HepG2 (cell line): ENCODE results near the gene NLGN2. TPM values are rescaled to one million over a fixed set of nuclear protein-coding genes. Genes with fewer than 3 reads are reported as not detected.
A peak's percentile ranks its signal among the peaks of the same experiment; 100 is the strongest.

Source experiments
- HNF4A ChIP-seq: sonication (generic); formaldehyde crosslinking; IDR thresholded peaks from 2 replicates; pipeline ENCODE4 v1.4.0; 2020; ENCODE audit warnings: missing genetic modification reagents
- KLF12 ChIP-seq: sonication (generic); formaldehyde crosslinking; IDR thresholded peaks from 2 replicates; pipeline ENCODE4 v1.4.0; 2020; ENCODE audit warnings: missing genetic modification reagents, borderline replicate concordance
- MBNL3 ChIP-seq: fragments of 250-450 bp; sonication (Bioruptor Pico); conservative IDR thresholded peaks from 2 replicates; pipeline ENCODE4 v1.8.0; 2022; ENCODE audit warnings: mild to moderate bottlenecking, inconsistent platforms
- MIXL1 ChIP-seq: IDR thresholded peaks from 2 replicates; pipeline ENCODE4 v1.6.1; 2016
- RXRB ChIP-seq: IDR thresholded peaks from 2 replicates; pipeline ENCODE4 v1.6.1; 2016; ENCODE audit warnings: borderline replicate concordance, missing genetic modification reagents, missing compliant biosample characterization
- SNRNP70 ChIP-seq: fragments of 200-400 bp; formaldehyde crosslinking; IDR thresholded peaks from 2 replicates; pipeline ENCODE4 v1.6.1; 2017; ENCODE audit warnings: mild to moderate bottlenecking, low read depth, low read length, moderate library complexity
- TEAD3 ChIP-seq: optimal IDR thresholded peaks from 2 replicates; pipeline ENCODE3; 2016; ENCODE audit warnings: borderline replicate concordance
- ZKSCAN8 ChIP-seq: IDR thresholded peaks from 2 replicates; pipeline ENCODE4 v1.6.1; 2016; ENCODE audit warnings: borderline replicate concordance, missing genetic modification reagents, missing compliant biosample characterization
- ZNF670 ChIP-seq: sonication (generic); formaldehyde crosslinking; IDR thresholded peaks from 2 replicates; pipeline ENCODE4 v1.8.0; 2022; ENCODE audit warnings: mild to moderate bottlenecking, missing genetic modification reagents, borderline replicate concordance
- ZNF766 ChIP-seq: sonication (generic); formaldehyde crosslinking; IDR thresholded peaks from 2 replicates; pipeline ENCODE4 v1.5.0; 2020; ENCODE audit warnings: missing genetic modification reagents, borderline replicate concordance
- polyA plus RNA-seq, 8 experiments: library from polyadenylated mRNA; depleted of rRNA in 3 of 8; stranded (reverse) in 7 of 8; unstranded in 1 of 8; fragments of >200 nt; fragmentation: Illumina TruSeq in 4 of 8; extraction: Trizol in 4 of 8; gene quantifications; 2 replicates each; pipeline versions ENCODE4 v1.2.1 to v1.2.3, GENCODE V29; 2011 to 2016; ENCODE audit warnings: low read depth in 4 of 8, missing spikeins in 1 of 8, mixed read lengths in 1 of 8; ENCODE audit not compliant: insufficient read depth in 1 of 8
- total RNA-seq, 5 experiments: library from RNA; depleted of rRNA; stranded (reverse); fragments of >200 nt; fragmentation: Illumina TruSeq; extraction: Trizol; gene quantifications; 2 replicates each; pipeline ENCODE4 v1.2.3, GENCODE V29; 2016; ENCODE audit warnings: low read depth in 1 of 5
- TF ChIP-seq, protein P1 (sequence below): sonication (generic); formaldehyde crosslinking; IDR thresholded peaks from 2 replicates; pipeline ENCODE4 v1.8.0; 2022; ENCODE audit warnings: low read depth, missing genetic modification reagents
- TF ChIP-seq, protein P2 (sequence below): sonication (generic); formaldehyde crosslinking; IDR thresholded peaks from 2 replicates; pipeline ENCODE4 v1.5.1; 2020; ENCODE audit warnings: missing genetic modification reagents, mild to moderate bottlenecking, borderline replicate concordance
- TF ChIP-seq, protein P3 (sequence below): IDR thresholded peaks from 2 replicates; pipeline ENCODE4 v1.6.1; 2016; ENCODE audit warnings: low read depth
- TF ChIP-seq, protein P4 (sequence below): sonication (generic); formaldehyde crosslinking; IDR thresholded peaks from 2 replicates; pipeline ENCODE4 v1.4.0; 2020; ENCODE audit warnings: missing genetic modification reagents
- TF ChIP-seq, protein P5 (sequence below): sonication (generic); formaldehyde crosslinking; IDR thresholded peaks from 2 replicates; pipeline ENCODE4 v1.4.0; 2020; ENCODE audit warnings: missing genetic modification reagents, borderline replicate concordance
- TF ChIP-seq, protein P6 (sequence below): IDR thresholded peaks from 2 replicates; pipeline ENCODE4 v1.6.1; 2018; ENCODE audit warnings: missing genetic modification reagents, mild to moderate bottlenecking, missing compliant biosample characterization
- TF ChIP-seq, protein P7 (sequence below): sonication (generic); formaldehyde crosslinking; IDR thresholded peaks from 2 replicates; pipeline ENCODE4 v1.5.1; 2020; ENCODE audit warnings: missing genetic modification reagents, mild to moderate bottlenecking, borderline replicate concordance

The NLGN2 gene
- total and polyA plus RNA-seq, 2 of the 13 experiments (the other 11 are each of a cell fraction or from before 2014, with no cell fraction given): 1.9 to 11.0 TPM

DNA sequence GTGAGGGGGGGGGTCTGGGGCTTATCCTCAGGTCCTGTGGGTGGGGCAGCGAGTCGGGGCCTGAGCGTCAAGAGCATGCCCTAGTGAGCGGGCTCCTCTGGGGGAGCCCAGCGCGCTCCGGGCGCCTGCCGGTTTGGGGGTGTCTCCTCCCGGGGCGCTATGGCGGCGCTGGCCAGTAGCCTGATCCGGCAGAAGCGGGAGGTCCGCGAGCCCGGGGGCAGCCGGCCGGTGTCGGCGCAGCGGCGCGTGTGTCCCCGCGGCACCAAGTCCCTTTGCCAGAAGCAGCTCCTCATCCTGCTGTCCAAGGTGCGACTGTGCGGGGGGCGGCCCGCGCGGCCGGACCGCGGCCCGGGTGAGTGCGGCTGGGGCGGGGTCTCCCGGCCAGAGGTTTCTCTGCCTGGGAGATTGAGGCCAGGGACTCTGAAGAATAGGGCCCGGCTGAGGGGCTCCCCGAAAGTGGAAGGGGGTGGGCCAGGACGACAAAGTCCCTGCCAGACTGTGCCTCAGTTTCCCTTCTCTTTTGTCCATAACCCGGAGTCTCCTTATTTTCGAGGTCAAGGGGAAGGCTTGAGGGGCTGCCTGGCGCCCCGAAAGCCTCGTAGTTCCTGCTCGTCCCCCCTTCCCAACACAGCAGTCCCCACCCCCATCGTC, 31.9 kb downstream of the NLGN2 start, which contains the start of gene FGF11 (continued):
- TF ChIP-seq, protein P1, sequence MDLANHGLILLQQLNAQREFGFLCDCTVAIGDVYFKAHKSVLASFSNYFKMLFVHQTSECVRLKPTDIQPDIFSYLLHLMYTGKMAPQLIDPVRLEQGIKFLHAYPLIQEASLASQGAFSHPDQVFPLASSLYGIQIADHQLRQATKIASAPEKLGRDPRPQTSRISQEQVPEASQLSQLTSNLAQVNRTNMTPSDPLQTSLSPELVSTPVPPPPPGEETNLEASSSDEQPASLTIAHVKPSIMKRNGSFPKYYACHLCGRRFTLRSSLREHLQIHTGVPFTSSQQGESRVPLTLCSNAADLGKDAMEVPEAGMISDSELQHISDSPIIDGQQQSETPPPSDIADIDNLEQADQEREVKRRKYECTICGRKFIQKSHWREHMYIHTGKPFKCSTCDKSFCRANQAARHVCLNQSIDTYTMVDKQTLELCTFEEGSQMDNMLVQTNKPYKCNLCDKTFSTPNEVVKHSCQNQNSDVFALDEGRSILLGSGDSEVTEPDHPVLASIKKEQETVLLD (CRISPR knock-in tag): no peak
- TF ChIP-seq KLF12 (CRISPR knock-in tag): no peak
- no peak for TF ChIP-seq ZNF766 (CRISPR knock-in tag)
- no peak; the same call in 1 of the 2 replicates for TF ChIP-seq ZNF670 (CRISPR knock-in tag)
- TF ChIP-seq, protein P2, sequence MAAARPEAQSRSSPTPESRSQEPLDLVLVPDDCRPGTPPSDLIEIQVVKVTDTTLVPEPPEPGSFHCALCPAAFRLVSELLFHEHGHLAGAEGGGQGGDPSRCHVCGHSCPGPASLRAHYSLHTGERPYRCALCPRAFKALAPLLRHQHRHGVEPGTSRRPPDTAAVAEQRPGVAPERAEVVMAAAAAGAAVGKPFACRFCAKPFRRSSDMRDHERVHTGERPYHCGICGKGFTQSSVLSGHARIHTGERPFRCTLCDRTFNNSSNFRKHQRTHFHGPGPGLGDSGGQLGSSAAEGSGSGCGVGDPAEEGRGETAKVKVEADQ (CRISPR knock-in tag): peak; percentile 49; the same call in 1 of the 2 replicates
- TF ChIP-seq, protein P3, sequence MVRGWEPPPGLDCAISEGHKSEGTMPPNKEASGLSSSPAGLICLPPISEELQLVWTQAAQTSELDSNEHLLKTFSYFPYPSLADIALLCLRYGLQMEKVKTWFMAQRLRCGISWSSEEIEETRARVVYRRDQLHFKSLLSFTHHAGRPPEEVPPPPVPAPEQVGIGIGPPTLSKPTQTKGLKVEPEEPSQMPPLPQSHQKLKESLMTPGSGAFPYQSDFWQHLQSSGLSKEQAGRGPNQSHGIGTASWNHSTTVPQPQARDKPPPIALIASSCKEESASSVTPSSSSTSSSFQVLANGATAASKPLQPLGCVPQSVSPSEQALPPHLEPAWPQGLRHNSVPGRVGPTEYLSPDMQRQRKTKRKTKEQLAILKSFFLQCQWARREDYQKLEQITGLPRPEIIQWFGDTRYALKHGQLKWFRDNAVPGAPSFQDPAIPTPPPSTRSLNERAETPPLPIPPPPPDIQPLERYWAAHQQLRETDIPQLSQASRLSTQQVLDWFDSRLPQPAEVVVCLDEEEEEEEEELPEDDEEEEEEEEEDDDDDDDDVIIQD (CRISPR knock-in tag): no peak
- TF ChIP-seq, protein P4, sequence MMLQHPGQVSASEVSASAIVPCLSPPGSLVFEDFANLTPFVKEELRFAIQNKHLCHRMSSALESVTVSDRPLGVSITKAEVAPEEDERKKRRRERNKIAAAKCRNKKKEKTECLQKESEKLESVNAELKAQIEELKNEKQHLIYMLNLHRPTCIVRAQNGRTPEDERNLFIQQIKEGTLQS: 0 out of 2 replicates have a peak, but pooled peaks have one; percentile 10
- TF ChIP-seq TEAD3 (CRISPR knock-in tag): no peak
- TF ChIP-seq, protein P5, sequence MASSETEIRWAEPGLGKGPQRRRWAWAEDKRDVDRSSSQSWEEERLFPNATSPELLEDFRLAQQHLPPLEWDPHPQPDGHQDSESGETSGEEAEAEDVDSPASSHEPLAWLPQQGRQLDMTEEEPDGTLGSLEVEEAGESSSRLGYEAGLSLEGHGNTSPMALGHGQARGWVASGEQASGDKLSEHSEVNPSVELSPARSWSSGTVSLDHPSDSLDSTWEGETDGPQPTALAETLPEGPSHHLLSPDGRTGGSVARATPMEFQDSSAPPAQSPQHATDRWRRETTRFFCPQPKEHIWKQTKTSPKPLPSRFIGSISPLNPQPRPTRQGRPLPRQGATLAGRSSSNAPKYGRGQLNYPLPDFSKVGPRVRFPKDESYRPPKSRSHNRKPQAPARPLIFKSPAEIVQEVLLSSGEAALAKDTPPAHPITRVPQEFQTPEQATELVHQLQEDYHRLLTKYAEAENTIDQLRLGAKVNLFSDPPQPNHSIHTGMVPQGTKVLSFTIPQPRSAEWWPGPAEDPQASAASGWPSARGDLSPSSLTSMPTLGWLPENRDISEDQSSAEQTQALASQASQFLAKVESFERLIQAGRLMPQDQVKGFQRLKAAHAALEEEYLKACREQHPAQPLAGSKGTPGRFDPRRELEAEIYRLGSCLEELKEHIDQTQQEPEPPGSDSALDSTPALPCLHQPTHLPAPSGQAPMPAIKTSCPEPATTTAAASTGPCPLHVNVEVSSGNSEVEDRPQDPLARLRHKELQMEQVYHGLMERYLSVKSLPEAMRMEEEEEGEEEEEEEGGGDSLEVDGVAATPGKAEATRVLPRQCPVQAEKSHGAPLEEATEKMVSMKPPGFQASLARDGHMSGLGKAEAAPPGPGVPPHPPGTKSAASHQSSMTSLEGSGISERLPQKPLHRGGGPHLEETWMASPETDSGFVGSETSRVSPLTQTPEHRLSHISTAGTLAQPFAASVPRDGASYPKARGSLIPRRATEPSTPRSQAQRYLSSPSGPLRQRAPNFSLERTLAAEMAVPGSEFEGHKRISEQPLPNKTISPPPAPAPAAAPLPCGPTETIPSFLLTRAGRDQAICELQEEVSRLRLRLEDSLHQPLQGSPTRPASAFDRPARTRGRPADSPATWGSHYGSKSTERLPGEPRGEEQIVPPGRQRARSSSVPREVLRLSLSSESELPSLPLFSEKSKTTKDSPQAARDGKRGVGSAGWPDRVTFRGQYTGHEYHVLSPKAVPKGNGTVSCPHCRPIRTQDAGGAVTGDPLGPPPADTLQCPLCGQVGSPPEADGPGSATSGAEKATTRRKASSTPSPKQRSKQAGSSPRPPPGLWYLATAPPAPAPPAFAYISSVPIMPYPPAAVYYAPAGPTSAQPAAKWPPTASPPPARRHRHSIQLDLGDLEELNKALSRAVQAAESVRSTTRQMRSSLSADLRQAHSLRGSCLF (CRISPR knock-in tag): no peak
- 0 out of 2 replicates have a peak, but pooled peaks have one; percentile 13 for TF ChIP-seq RXRB (CRISPR knock-in tag)
- TF ChIP-seq, protein P6, sequence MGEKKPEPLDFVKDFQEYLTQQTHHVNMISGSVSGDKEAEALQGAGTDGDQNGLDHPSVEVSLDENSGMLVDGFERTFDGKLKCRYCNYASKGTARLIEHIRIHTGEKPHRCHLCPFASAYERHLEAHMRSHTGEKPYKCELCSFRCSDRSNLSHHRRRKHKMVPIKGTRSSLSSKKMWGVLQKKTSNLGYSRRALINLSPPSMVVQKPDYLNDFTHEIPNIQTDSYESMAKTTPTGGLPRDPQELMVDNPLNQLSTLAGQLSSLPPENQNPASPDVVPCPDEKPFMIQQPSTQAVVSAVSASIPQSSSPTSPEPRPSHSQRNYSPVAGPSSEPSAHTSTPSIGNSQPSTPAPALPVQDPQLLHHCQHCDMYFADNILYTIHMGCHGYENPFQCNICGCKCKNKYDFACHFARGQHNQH (CRISPR knock-in tag): no peak
- no peak for TF ChIP-seq ZKSCAN8 (CRISPR knock-in tag)
- no peak for TF ChIP-seq MIXL1 (CRISPR knock-in tag)
- TF ChIP-seq HNF4A (CRISPR knock-in tag): no peak
- TF ChIP-seq, protein P7, sequence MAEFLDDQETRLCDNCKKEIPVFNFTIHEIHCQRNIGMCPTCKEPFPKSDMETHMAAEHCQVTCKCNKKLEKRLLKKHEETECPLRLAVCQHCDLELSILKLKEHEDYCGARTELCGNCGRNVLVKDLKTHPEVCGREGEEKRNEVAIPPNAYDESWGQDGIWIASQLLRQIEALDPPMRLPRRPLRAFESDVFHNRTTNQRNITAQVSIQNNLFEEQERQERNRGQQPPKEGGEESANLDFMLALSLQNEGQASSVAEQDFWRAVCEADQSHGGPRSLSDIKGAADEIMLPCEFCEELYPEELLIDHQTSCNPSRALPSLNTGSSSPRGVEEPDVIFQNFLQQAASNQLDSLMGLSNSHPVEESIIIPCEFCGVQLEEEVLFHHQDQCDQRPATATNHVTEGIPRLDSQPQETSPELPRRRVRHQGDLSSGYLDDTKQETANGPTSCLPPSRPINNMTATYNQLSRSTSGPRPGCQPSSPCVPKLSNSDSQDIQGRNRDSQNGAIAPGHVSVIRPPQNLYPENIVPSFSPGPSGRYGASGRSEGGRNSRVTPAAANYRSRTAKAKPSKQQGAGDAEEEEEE (CRISPR knock-in tag): no peak
- TF ChIP-seq SNRNP70: no peak
- no peak for TF ChIP-seq MBNL3
